Measurements from ENCODE around the gene PHACTR3.

PHACTR3 gene

DNA sequence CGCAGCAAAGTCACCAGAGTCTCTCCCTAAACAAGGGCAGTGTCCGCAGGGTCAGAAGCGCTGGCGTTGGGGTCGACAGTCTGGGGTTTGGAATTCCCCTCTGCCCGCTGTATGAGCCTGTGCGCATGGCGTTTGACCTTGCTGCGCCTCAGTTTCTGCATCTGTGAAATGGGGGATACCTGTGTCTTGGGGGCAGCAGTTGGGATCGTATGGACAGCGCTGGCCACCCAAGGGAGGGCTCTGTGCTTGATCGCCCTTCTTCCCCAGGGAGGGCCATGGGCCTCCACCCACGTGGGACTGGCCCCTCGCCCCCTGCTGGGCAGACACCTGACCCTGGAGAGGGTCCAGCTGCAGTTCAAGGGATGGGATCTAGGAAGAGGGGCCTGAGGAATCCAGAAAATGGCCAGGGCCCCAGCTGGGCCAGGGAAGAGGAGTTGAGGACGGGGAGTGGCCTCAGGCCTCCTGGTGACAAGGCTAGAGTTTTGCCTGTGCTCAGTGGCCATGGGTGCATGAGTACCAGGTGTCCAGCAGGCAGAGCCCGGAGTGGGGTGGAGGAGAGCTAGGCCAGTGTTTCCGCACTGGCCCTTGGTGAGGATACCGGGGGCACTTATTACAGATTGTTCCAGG is 26.4 kb upstream of the PHACTR3 start:
- in situ Hi-C loops (cut with MboI; ENCODE audit: low sequenced_read_pairs, unreplicated experiment), result no loop called here
- TF ChIP-seq, protein P1, sequence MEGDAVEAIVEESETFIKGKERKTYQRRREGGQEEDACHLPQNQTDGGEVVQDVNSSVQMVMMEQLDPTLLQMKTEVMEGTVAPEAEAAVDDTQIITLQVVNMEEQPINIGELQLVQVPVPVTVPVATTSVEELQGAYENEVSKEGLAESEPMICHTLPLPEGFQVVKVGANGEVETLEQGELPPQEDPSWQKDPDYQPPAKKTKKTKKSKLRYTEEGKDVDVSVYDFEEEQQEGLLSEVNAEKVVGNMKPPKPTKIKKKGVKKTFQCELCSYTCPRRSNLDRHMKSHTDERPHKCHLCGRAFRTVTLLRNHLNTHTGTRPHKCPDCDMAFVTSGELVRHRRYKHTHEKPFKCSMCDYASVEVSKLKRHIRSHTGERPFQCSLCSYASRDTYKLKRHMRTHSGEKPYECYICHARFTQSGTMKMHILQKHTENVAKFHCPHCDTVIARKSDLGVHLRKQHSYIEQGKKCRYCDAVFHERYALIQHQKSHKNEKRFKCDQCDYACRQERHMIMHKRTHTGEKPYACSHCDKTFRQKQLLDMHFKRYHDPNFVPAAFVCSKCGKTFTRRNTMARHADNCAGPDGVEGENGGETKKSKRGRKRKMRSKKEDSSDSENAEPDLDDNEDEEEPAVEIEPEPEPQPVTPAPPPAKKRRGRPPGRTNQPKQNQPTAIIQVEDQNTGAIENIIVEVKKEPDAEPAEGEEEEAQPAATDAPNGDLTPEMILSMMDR (IDR thresholded peaks at IDR 0.05; ENCODE audit: borderline replicate concordance, control extremely low read depth, extremely low read depth, insufficient read depth, missing control alignments), result no peak
- DNase-seq (ENCODE audit: low spot score), result no peak

DNA sequence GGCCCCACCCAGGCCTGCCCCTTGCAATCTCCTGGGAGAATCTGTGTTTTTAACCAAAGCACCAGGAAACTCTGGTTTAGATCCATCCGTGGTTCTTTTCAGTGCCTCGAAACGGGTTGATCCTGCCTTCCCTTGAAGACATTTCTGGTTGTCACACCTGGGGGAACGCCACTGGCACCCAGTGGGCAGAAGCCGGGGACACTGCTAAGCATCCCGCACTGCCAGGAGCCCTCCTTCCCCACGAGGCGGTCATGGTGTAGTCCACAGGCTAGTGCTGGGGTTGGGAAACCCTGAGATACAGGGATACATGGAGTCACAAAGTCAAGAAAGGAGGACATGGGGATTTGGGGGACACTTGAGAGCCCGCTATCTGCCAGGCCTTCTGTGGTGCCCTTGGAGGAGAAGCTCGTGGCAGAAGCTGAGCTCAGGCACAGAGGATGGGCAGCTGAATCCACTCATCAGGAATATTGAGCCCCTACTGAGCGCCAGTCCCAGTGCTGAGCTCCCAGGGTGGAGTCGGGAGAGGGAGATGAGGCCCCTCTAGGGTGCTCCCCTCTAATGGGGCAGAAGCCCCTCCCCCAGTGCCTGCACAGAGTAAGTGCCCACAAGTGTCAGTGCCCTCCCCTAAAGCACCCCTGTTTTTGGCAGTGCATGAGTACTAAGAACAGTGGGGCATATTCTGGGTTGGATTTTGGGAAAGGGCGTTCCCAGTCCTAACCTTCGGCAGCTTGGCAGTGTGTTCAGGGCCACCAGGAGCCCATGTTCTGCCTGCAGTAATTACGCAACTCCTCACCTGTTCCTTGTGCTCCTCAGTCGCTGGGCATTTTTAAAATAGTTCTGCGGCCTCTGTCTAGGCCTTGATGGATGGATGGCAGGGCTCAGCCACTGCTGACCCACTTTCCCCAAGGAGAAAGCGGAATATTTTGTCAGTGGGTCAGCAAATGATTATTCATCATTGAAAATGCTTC is 25.6 kb upstream of the PHACTR3 start:
- TF ChIP-seq, protein P1 (IDR thresholded peaks at IDR 0.05; ENCODE audit: borderline replicate concordance, control extremely low read depth, extremely low read depth, insufficient read depth, missing control alignments), result no peak
- no peak for DNase-seq (ENCODE audit: low spot score)
- in situ Hi-C loops (cut with MboI; ENCODE audit: low sequenced_read_pairs, unreplicated experiment), result no loop called here

DNA sequence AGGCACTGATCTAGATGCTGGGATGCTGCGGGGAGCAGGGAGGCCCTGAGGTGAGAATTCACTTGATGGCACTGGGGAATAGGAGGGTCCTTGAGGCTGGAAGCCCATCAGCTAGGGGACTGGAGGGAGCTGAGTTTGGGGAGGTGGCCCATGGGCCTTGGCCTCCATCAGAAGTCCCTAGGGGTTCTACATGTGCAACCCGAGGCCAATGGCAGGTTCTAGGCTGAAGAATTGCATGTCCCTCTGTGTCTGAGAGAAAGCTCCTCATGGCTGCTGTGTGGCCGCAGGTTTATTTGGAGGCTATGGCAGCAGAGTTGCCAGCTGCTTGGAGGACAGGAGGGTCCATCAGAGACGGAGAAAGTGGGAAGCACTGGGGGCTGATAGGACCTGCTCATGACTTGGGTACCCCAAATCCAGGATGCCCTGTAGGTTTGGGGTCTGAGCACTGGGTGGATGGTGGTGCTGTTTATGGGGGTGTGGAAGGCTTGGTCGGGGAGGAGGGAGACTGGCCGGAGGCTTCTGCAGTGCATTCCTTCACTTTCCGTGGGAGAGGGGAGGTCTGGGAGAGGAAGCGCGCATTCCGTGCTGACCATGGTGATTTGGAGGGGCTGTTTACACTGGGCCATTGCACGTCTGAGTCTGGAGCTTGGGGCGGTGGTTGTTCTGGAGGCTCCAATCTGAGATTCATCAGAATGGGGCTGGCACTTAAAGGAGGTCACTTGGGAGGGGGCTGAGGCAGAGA is 24.8 kb upstream of the PHACTR3 start:
- in situ Hi-C loops (cut with MboI; ENCODE audit: low sequenced_read_pairs, unreplicated experiment), result no loop called here
- no peak for DNase-seq (ENCODE audit: low spot score)
- TF ChIP-seq, protein P1 (IDR thresholded peaks at IDR 0.05; ENCODE audit: borderline replicate concordance, control extremely low read depth, extremely low read depth, insufficient read depth, missing control alignments), result no peak

DNA sequence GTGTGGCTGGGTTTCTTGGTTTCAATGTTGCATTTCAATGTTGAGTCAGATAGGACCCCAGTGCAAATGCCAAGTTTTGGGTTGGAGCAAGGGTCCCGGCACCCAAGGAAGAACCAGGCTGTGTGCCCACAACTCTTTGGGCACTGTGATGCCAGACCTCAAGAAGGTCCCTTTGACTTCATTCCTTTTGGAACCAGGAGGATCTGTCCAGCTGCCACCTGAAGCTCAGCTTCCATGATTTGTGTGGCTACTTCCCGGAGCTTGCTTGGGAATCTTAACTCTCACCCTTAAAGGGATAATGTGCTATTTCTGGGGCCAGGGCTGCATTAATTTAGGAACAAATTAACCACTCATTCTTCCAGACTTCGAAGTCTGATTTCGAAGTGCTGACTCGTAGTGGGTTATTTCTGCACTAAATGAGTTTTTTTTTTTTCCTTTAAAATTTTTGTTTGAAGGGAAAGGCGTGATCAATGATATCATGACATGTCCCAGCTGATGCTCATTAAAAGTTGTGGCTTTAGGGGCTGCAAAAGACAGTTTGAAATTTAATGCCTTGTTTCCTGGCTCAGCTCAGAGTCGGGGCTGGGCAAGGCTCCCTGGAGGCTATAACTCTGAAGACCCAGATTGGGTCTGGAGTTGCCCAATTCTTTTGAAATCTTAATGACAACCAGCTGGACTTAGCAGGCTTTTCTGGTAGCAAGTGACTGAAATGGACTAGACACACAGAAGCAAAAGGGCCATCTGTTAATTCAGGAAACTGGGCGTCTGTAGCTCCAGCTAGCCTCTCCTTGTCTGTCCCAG is 24.0 kb upstream of the PHACTR3 start:
- DNase-seq (ENCODE audit: low spot score), result no peak

DNA sequence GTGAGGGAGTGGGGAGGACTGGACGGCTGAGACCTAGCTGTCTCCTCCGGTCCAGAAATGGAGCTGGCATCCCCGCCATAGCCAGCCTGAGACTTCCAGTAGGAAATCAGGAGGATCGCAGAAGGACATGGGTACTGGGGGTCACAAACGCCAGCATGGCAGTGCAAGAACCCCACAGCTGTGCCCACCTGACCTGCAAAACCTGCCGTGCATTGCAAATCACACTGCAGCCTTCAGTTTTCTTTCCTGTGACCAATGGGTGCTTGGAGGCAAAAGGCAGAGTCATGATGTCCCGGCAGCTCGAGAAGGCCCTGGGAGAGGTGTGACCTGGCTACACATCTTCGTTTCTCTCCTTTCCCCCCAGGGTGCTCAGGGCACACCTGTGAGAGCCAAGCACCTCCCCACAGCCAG is 23.3 kb upstream of the PHACTR3 start:
- TF ChIP-seq, protein P1 (IDR thresholded peaks at IDR 0.05; ENCODE audit: borderline replicate concordance, control extremely low read depth, extremely low read depth, insufficient read depth, missing control alignments), result no peak
- in situ Hi-C loops (cut with MboI; ENCODE audit: low sequenced_read_pairs, unreplicated experiment), result no loop called here
- DNase-seq (ENCODE audit: low spot score), result no peak

More for the DNA sequence above, 24.0 kb upstream of the PHACTR3 start:
- TF ChIP-seq, protein P1 (IDR thresholded peaks at IDR 0.05; ENCODE audit: borderline replicate concordance, control extremely low read depth, extremely low read depth, insufficient read depth, missing control alignments), result no peak
- in situ Hi-C loops (cut with MboI; ENCODE audit: low sequenced_read_pairs, unreplicated experiment), result no loop called here
